ENCODE results near the gene ABCC1. TPM values are rescaled to one million over a fixed set of nuclear protein-coding genes. Genes with fewer than 3 reads are reported as not detected.

ABCC1 gene
- polyA plus RNA-seq, 1 donor, result 27.7 TPM

DNA sequence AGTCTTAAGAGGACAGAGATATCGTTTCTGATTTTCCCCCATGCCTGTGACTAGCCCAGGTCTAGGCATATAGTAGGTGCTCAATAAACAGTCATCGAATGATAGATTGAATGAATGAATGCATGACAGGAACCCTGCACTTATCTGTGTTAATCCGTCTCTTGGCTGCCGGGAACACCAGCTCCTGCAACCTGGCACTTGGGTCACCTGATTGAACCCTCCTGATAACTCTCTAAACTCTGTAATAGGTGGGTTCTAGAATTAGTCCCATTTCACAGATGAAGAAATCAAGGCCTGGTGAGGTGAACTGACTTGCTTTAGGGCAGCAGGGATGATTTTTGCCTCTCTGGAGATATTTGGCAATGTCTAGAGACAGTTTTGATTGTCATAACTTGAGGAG lies 43.7 kb downstream of the ABCC1 start:
- no peak for DNase-seq

DNA sequence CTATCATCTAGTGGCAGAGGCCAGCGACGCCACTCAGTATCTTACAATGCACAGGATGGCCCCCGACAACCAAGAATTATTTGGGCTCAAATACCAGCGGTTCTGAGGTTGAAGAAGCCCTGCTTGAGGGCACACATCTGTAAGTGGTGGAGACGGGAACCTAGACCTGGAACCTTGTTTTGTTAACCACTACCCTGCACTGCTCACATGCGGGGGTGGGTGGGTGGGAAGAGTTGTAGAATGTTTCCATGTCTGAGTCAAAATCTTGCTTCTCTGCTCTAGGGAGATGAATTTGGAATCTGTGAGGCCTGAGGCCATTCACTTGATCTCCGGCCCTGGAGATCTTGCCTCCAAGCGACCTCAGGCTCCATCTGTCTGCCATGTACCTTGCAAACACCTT lies 44.1 kb downstream of the ABCC1 start:
- no peak for DNase-seq

DNA sequence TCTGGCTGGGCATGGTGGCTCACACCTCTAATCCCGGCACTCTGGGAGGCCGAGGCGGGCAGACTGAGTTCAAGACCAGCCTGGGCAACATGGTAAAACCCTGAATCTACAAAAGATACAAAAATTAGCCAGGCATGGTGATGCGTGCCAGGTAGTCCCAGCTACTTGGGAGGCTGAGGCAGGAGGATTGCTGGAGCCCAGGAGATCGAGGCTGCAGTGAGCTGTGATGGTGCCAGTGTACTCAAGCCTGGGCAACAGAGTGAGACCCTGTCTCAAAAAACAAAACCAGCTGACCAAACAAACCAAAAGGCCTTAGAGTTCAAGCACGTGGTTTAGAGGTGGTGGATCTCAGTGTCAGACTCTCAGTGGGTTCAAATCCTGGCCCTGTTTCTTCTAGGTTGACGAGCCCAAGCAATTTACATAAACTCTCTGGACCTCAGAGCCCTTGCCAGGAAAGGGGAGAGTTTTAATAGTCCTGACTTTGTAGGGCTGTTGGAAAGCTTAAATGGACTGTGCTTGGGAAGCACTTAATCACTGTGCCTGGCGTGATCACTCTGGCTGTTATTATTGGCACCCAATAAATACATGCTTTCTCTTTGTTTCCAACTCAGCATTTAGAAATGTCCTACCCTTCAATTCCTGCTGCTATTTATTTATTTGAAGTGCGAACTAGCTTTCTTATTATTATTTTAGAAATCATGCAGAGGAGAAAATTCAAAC lies 44.7 kb downstream of the ABCC1 start:
- no peak for DNase-seq

DNA sequence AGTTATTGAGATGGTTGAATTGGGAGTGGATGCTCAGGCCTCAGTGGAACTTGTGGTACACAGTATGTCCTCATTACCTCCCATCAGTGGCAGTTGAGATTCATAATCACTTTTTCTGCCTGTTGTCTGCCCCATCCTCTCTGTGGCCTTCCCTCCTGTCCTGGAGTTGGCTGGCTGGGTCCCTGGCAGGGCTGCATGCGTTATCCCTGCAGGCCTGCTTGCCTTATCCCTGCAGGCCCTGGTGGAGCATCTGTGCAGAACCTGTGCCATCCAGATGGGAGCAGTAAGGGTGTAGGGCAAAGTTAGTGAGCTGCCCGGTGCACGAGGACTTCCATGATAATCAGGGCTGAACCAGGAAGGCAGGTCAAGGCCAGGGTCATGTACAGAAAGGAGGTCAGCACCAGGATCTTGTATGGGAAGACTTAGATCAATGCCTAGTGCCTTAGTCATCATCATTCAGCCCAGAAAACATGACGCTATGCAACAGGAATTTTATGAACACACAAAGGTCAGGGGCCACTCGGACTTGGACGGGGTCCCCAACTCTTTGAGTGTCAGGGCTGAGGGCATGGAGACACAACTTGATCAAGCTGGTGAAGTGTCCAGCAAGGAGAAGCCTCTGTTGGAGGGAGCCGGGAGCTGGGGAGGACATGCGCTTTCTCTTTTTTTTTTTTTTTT lies 47.2 kb downstream of the ABCC1 start:
- no peak for DNase-seq

DNA sequence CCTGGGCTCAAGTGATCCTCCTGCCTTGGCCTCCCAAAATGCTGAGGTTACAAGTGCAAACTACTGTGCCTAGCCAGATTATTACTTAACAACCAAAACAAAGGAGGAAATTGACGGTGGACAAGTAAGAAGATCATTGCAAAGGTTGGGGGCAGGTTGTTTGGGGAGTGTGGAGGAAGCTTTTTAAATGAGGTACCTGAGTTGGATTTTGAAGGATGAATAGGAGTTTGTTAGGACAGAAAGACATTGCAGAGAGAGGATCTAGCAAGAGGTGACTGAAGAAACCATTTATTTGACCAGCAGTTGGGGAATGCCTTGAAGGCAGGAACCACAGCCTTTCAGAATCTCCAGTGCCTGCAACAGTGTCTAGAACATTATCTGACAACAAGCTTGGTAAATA lies 51.3 kb downstream of the ABCC1 start:
- no peak for DNase-seq

DNA sequence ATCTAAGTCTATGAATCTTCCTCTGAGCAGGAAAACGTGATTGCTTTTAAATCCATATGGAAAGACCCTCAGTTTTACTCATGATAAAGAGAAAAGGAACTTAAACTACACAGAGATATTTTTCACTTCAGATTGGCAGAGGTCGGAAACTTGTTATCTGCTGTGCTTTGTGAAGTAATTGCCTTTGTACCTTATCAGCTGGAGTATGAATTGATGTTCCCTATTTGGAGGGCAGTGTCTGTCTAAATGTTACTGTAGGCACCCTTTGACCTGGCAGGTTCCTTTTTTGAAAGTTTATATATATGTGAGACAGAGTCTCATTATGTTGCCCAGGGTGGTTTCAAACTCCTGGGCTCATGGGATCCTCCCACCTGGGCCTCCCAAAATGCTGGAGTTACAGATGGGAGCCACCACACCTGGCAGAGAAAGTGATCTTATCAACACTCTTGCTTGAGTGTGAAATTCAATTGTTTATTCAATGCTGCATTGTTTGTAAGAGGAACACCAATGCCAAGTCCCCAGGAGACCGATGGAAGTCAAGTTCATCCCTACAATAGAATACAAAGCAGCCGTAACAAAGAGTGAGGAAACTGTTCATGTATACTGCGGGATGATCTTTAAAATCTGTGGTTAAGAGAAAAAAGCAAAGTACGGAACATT lies 52.3 kb downstream of the ABCC1 start:
- no peak for DNase-seq

DNA sequence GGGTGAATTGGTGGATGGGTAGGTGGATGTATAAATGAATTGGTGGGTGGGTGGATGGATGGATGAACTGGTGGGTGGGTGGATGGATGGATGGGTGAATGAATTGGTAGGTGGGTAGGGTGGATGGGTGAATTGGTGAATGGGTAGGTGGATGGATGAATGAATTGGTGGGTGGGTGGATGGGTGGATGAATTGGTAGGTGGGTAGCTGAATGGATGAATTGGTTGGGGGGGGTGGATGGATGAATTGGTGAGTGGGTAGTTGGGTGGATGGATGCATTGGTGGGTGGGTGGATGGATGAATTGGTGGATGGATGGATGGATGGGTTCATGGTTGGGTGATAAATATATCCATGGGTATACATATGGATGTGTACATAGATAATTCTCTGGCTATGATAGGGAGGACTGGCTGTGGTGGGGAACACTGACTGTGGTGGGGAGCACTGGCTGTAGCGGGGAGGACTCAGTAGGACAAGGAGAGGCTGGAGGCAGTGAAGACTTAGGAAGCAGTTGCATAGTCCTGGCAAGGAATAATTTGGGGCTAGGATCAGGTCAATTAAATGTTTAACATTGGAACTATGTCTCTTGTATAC lies 54.4 kb downstream of the ABCC1 start:
- DNase-seq, result no peak

DNA sequence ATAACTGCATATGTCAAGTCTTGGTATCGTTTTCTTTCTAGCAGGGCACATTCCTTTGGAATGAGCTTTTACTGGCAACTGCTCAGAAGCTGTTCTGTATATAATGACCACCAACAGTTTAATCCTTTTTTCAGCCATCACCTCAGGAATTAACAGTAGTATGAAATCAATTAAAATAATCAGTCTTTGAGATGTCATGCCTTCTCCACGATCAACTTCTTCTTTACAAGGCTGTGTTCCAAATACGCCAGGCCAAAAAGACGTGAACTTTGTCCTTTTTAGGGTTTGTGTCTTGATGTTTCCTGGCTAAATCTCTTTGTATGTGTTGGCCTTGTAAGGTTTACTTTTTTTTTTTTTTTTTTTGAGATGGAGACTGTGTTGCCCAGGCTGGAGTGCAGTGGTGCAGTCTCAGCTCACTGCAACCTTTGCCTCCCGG lies 54.9 kb downstream of the ABCC1 start:
- no peak for DNase-seq

DNA sequence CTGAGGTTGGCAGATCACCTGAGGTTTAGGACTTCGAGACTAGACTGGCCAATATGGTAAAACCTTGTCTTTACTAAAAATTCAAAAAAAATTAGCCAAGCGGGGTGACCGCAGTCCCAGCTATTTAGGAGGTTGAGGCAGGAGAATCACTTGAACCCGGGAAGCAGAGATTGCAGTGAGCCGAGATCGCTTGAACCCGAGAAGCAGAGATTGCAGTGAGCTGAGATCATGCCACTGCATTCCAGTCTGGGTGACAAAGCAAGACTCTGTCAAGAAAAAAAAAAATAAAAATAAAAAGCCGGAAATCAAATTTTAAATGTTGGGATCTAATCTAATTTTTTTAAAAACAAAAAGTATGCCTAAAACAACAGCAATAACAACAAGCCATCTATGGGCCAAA lies 56.3 kb downstream of the ABCC1 start:
- no peak for DNase-seq

DNA sequence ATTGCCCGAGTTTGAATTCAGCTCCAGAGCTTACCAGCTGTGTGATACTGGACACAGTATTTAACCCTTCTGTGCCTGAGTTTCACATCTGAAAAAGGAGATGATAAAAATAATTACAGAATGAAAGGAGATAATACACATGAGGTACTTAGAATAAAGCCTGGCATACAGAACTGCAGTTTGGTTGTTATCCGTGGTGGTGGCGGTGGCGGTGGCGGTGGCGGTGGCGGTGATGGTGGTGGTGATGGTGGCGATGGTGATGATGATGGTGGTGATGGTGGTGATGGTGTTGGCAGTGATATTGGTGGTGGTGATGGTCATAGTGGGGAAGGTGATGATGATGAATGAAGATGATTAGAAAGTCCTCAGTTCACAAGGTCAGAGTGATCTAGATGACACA lies 57.2 kb downstream of the ABCC1 start:
- no peak for DNase-seq

DNA sequence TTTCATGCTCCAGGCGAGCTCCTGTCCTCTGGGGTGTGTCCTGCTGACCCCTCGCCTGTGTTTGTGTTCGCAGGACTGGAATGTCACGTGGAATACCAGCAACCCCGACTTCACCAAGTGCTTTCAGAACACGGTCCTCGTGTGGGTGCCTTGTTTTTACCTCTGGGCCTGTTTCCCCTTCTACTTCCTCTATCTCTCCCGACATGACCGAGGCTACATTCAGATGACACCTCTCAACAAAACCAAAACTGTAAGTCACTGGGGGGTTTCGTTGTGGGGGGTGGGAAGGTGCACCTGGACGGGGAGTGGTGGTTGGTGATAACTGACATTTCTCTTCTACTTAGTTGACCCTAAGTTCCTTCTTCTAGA lies 58.3 kb downstream of the ABCC1 start:
- DNase-seq, result no peak

DNA sequence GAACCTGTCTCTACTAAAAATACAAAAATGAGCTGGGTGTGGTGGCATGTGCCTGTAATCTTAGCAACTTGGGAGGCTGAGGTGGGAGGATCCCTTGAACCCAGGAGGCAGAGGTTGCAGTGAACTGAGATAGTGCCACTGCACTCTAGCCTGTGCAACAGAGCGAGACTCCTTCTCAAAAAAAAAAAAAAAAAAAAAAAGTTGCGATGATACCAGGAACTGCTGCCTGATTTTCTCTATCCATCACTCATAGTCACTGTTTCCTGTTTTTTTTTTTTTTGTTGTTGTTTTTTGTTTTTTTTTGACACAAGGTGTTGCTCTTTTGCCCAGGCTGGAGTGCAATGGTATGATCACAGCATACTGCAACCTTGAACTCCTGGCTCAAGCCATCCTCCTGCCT lies 59.2 kb downstream of the ABCC1 start:
- DNase-seq, result no peak

DNA sequence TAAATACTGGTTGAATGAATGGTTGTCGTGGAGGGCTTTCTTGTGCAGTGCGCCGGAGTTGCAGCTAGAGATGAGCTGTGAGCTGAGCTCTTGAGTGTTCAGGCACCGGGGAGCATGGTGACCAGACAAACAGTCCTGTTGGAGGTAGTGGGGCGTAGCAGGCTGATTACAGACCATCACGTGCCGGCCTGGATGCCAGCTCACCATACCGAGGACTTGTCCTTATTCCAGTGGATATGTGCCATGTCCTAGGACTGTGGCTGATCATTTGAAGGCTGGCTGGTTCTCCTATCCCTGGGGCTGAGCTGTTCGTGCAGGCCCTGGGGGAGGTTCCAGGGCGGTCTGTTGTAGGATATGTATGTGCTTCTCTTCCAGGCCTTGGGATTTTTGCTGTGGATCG lies 60.0 kb downstream of the ABCC1 start:
- no peak for DNase-seq

DNA sequence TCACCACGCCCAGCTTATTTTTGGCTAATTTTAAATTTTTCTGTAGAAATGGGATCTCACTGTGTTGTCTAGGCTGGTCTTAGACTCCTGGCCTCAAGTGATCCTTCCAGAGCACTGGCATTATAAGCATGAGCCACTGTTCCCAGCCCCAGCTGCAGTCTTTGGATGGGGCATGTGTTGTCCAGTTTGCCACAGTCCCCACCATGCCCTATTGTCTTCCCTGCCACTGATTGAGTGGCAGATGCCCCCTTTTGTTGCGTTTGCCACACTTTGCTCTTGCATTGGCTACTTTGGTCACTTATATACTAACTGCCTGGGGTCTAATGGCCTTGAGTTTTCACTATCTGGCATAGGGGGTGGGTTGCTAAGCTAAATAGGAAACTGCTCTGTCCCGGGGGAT lies 60.8 kb downstream of the ABCC1 start:
- no peak for DNase-seq

DNA sequence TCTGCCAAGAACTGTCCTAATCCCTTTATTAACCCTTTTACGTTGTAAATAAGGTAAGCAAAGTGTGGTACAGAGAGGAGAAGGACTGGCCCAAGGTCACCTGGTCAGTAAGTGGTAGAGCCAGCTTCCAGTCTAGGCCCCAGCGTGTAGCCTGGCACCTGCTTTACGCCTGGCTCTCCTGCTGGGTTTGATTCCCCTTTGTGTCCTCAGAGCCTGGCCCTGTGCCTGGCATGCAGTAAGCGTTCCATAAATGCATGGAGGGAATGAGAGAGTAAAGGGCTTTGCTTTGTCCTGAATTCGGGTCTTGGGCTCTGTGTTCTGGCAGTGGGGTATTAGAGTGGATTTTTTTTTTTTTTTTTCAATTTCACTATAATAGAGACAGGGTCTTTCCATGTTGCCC lies 62.7 kb downstream of the ABCC1 start:
- DNase-seq, result no peak

DNA sequence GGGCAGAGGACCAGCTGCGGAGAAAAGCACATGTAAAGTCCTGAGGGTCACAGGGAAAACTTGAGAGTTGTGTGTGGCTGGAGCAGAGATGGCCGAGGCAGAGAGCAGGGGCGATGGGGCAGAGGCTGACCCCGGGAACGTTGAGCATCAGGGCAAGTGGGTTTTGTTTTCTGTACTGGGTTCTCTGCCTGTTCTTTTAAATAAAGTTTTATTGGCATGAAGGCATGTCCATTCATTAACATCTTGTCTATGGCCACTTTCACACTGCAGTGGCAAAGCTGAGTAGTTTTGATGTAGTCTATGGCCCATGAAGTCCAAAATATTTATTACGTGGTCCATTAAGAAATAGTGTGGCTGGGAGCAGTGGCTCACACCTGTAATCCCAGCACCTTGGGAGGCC lies 64.4 kb downstream of the ABCC1 start:
- DNase-seq, result no peak

DNA sequence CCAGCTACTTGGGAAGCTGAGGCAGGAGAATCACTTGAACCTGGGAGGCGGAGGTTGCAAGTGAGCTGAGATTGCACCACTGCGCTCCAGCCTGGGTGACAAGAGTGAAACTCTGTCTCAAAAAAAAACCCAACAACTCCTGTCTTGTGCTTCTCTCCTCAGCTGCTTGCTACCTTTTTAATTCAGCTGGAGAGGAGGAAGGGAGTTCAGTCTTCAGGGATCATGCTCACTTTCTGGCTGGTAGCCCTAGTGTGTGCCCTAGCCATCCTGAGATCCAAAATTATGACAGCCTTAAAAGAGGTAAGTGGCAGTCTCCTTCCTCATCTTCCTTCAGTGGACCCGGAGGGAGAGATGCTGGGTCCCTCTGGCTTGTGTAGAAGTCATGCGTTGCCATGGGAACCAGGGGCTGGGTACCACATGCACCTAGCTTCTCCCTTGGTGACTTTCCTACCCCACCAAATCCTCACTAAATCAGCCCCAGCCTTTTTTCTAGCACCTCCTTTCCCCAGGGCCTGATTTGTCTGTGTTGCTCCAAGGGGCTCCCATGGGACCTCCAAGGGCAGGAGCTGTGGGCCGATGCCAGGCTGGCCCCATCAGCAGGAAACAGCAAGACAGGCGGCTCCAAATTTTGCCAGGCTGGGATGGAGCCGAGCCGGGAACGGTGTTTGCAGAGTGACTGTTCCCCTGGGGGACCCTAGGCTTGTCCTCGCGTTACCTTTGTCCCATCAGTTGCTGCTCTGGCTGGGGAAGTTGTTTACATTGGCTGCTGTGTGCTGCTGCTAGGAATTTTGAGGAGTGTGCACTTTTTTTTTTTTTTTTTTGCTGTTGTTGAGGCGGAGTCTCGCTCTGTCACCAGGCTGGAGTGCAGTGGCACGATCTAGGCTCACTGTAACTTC lies 65.2 kb downstream of the ABCC1 start:
- DNase-seq, result no peak

DNA sequence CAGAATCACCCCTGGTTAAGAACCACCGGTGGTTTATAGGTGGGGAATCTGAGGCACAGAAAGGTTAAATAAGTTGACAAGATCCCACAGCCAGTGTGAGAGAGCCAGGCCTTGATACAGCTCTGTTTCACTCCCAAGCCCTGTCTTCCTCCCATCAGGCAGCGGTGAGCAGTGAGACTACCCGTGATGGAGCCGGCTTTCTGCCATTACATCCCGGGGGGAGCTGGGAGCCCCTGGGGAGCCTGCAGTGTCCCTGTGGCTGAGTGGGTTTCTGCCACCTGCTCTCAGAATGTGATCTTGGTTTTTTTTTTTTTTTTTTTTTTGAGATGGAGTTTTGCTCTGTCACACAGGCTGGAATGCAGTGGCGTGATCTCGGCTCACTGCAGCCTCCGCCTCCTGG lies 66.4 kb downstream of the ABCC1 start:
- no peak for DNase-seq

DNA sequence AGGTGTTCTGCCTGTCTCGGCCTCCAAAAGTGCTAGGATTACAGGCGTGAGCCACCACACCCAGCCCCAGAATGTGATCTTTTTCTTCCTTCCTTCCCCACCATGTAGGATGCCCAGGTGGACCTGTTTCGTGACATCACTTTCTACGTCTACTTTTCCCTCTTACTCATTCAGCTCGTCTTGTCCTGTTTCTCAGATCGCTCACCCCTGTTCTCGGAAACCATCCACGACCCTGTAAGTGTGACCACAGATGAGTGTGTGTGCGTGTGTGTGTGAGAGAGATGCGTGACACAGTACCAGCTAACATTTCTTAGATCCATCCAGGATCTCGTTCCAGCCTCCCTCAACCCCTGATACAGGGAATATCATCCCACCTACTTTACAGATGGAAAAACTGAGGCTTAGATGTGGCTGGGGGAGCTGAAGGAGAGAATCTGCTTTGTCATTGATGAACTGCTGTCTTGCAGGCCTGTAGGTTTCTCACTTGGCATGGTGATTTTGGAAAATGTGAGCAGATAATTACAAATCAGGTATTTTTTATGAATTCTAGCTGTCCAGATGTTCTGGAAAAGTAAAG lies 67.1 kb downstream of the ABCC1 start:
- DNase-seq, result no peak

DNA sequence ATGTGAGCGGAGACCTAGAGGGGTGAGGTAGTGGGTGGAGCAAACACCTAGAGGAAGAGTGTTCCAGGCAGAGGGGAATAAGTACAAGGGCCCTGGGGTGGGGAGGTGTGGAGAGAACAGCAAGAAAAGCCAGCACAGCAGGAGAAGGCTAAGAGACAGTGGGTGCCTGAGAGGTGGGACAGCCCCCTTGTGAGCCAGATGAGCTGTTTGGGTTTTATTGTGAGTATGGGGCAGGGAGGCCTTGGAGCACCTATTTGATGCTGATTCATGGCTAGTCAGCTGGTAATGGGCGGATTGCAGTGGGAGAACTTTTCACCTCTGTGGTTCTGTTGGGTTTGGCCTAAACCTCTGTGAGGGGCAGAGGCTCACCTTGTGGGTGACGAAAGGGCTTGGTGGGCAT lies 68.4 kb downstream of the ABCC1 start:
- DNase-seq, result no peak

DNA sequence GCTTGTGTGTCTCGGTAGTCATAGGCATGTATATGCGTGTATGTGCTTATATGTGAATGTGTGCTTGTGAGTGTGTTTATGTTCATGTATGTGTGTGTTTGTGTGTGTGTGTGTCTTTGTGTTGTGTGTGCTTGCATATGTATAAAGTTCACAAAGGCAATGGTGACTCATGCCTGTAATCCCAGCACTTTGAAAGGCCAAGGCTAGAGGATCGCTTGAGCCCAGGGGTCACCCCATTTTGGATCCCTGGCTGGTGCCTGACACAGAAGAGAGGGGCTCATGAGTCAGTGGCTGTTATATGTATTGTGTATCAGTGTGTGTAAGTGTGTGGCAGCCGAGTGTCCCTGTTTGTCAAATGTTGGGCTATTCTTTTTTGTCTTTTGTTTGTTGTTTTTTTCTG lies 69.3 kb downstream of the ABCC1 start:
- no peak for DNase-seq

DNA sequence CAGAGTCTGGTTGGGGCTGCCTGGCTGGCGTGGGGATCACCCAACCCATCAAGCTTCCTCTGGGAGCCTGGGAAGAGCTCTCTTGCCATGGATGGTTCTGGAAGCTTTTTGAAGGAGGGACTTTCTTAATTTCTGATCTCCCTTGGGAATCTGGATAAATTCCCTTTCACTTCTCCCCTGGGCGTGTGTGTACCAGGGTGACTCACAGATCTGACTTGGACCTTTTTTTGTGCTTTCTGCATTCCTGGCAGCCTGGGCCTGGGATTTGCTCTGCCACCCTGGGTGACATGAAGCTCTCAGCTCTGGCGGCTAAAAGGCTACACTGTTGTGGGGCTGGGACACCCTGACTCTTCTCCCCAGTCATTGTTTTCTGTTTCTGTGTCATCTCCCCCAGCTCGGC lies 70.1 kb downstream of the ABCC1 start:
- no peak for DNase-seq
